H1 (cell line): ENCODE data around the gene ATPAF1. TPM values are rescaled to one million over a fixed set of nuclear protein-coding genes. Genes with fewer than 3 reads are reported as not detected.

Experiments used
- CTCF ChIA-PET: fragments of 300-600 bp; sonication (Branson Sonifier 250); formaldehyde crosslinking; loops from one replicate; lab custom pipeline; 2021; ENCODE audit not compliant: partially characterized antibody; lab: Charles Lee
- POLR2A ChIA-PET: fragments of 300-600 bp; sonication (Branson Sonifier 250); formaldehyde crosslinking; loops from one replicate; lab custom pipeline; 2021; ENCODE audit warnings: inconsistent platforms; ENCODE audit not compliant: partially characterized antibody; lab: Charles Lee
- DNase-seq, 2 experiments: peaks; one replicate each; pipeline versions ENCODE4 v3.0.0 to v3.0.0-alpha.2; 2010 to 2022; ENCODE audit warnings: low spot score in 2 of 2, low read depth in 1 of 2, mixed read lengths in 1 of 2
- FAIRE-seq: peaks from 2 replicates; lab custom pipeline; 2011; peaks lifted over from hg19 to GRCh38; lab: Jason Lieb, UNC
- H2AFZ ChIP-seq: 2 replicates; pipeline ENCODE4 v1.8.1; 2012; ENCODE audit warnings: low read length, inconsistent platforms
- H2AK5ac ChIP-seq: 2 replicates; pipeline ENCODE4 v1.6.1; 2013; ENCODE audit warnings: low read depth, low read length
- H2BK120ac ChIP-seq: replicated peaks from 2 replicates; pipeline ENCODE3; 2013; ENCODE audit warnings: low read depth, low read length, inconsistent platforms
- H2BK12ac ChIP-seq: 2 replicates; pipeline ENCODE4 v1.6.1; 2013; ENCODE audit warnings: low read depth, low read length
- H2BK15ac ChIP-seq: 2 replicates; pipeline ENCODE4 v1.6.1; 2013; ENCODE audit warnings: low read length
- H2BK20ac ChIP-seq: 2 replicates; pipeline ENCODE4 v1.6.1; 2013; ENCODE audit warnings: low read length
- H2BK5ac ChIP-seq: 2 replicates; pipeline ENCODE4 v1.6.1; 2013; ENCODE audit warnings: low read depth, low read length
- H3K14ac ChIP-seq: 2 replicates; pipeline ENCODE4 v1.6.1; 2013; ENCODE audit warnings: inconsistent platforms; ENCODE audit not compliant: insufficient read length
- H3K18ac ChIP-seq: 2 replicates; pipeline ENCODE4 v1.6.1; 2013; ENCODE audit warnings: low read length; ENCODE audit errors: extremely low read depth
- H3K23ac ChIP-seq: 2 replicates; pipeline ENCODE4 v1.6.1; 2013; ENCODE audit warnings: inconsistent platforms; ENCODE audit not compliant: insufficient read length
- H3K23me2 ChIP-seq: 2 replicates; pipeline ENCODE4 v1.6.1; 2013; ENCODE audit warnings: low read depth, low read length
- H3K27ac ChIP-seq: 2 replicates; pipeline ENCODE4 v1.6.1; 2011; ENCODE audit warnings: low read depth, low read length, inconsistent platforms
- H3K27me3 ChIP-seq, 4 experiments: replicated peaks in 1 of 4; 1 replicate in 1 of 4; 2 replicates in 3 of 4; pipeline versions ENCODE4 v1.6.1 to v1.8.1; 2011 to 2013; ENCODE audit warnings: low read length in 3 of 4, mild to moderate bottlenecking in 3 of 4, inconsistent platforms in 2 of 4, mixed read lengths in 2 of 4, moderate library complexity in 1 of 4; ENCODE audit not compliant: control insufficient read depth in 3 of 4, insufficient read depth in 3 of 4; ENCODE audit errors: extremely low read depth in 1 of 4
- H3K36me3 ChIP-seq, 4 experiments: 2 replicates each; pipeline versions ENCODE4 v1.6.1 to v1.8.1; 2011 to 2013; ENCODE audit warnings: mild to moderate bottlenecking in 4 of 4, low read length in 3 of 4, moderate library complexity in 2 of 4, control low read depth in 1 of 4, inconsistent platforms in 1 of 4; ENCODE audit not compliant: insufficient read depth in 4 of 4, control insufficient read depth in 2 of 4
- H3K4ac ChIP-seq: replicated peaks from 2 replicates; pipeline ENCODE3; 2013; ENCODE audit warnings: low read length, low read depth, mixed read lengths, inconsistent platforms; ENCODE audit not compliant: insufficient read length
- H3K4me1 ChIP-seq, 4 experiments: replicated peaks in 1 of 4; 1 replicate in 1 of 4; 2 replicates in 3 of 4; pipeline versions ENCODE4 v1.6.1 to v1.8.1; 2011 to 2013; ENCODE audit warnings: low read length in 3 of 4, inconsistent platforms in 2 of 4, mixed read lengths in 1 of 4; ENCODE audit not compliant: insufficient read depth in 4 of 4, control insufficient read depth in 3 of 4
- H3K4me2 ChIP-seq, 2 experiments: 2 replicates each; pipeline versions ENCODE4 v1.6.1 to v1.8.1; 2011 to 2013; ENCODE audit warnings: low read depth in 2 of 2, low read length in 2 of 2, control low read depth in 1 of 2, inconsistent platforms in 1 of 2, mild to moderate bottlenecking in 1 of 2; ENCODE audit not compliant: insufficient read depth in 1 of 2
- H3K4me3 ChIP-seq, 4 experiments: fragments of 200-600, 300-600 bp in 1 of 4; sonication (generic), shearing (Covaris generic), sonication (Bioruptor Twin) in 1 of 4; 2 replicates each; pipeline versions ENCODE4 v1.5.1 to v1.8.1; 2011 to 2016; ENCODE audit warnings: low read length in 4 of 4, low read depth in 3 of 4, control low read depth in 2 of 4, inconsistent platforms in 2 of 4, mild to moderate bottlenecking in 2 of 4, mixed read lengths in 1 of 4, moderate library complexity in 1 of 4; ENCODE audit not compliant: insufficient read depth in 2 of 4; ENCODE audit errors: extremely low read depth in 1 of 4
- H3K56ac ChIP-seq: replicated peaks from 2 replicates; pipeline ENCODE3; 2013; ENCODE audit warnings: low read depth, mild to moderate bottlenecking, mixed read lengths, low read length, inconsistent platforms; ENCODE audit not compliant: insufficient read length
- H3K79me1 ChIP-seq: 2 replicates; pipeline ENCODE4 v1.6.1; 2013; ENCODE audit warnings: low read depth, low read length, control low read depth
- H3K79me2 ChIP-seq, 2 experiments: 2 replicates each; pipeline versions ENCODE4 v1.6.1 to v1.8.1; 2012 to 2013; ENCODE audit warnings: low read length in 2 of 2, mild to moderate bottlenecking in 2 of 2, inconsistent platforms in 1 of 2; ENCODE audit not compliant: insufficient read depth in 2 of 2, control insufficient read depth in 1 of 2
- H3K9ac ChIP-seq, 4 experiments: replicated peaks in 1 of 4; 1 replicate in 1 of 4; 2 replicates in 3 of 4; pipeline versions ENCODE4 v1.6.1 to v1.8.1; 2011 to 2013; ENCODE audit warnings: low read depth in 3 of 4, low read length in 3 of 4, control low read depth in 2 of 4, mild to moderate bottlenecking in 2 of 4, moderate library complexity in 2 of 4, inconsistent platforms in 1 of 4; ENCODE audit errors: extremely low read depth in 1 of 4
- H3K9me3 ChIP-seq, 2 experiments: 2 replicates each; pipeline versions ENCODE4 v1.6.1 to v1.8.1; 2012 to 2013; ENCODE audit warnings: mild to moderate bottlenecking in 2 of 2, moderate library complexity in 2 of 2, control low read depth in 1 of 2, inconsistent platforms in 1 of 2, low read depth in 1 of 2, low read length in 1 of 2, mixed read lengths in 1 of 2; ENCODE audit not compliant: insufficient read depth in 2 of 2
- H4K20me1 ChIP-seq, 2 experiments: replicated peaks in 1 of 2; 2 replicates each; pipeline versions ENCODE3 to v1.8.1; 2011 to 2013; ENCODE audit warnings: inconsistent platforms in 2 of 2, low read length in 2 of 2, mild to moderate bottlenecking in 1 of 2; ENCODE audit not compliant: insufficient read depth in 2 of 2, control insufficient read depth in 1 of 2
- H4K5ac ChIP-seq: 2 replicates; pipeline ENCODE4 v1.6.1; 2013; ENCODE audit warnings: low read length, low read depth, mixed read lengths, inconsistent platforms; ENCODE audit not compliant: insufficient read length
- H4K8ac ChIP-seq: 2 replicates; pipeline ENCODE4 v1.8.0; 2013; ENCODE audit warnings: mild to moderate bottlenecking, moderate library complexity, low read length, inconsistent platforms; ENCODE audit not compliant: insufficient read depth; ENCODE audit errors: extremely low read depth
- H4K91ac ChIP-seq: replicated peaks from 2 replicates; pipeline ENCODE3; 2013; ENCODE audit warnings: low read length, mixed read lengths, inconsistent platforms; ENCODE audit not compliant: insufficient read length
- ATF2 ChIP-seq: IDR thresholded peaks from 2 replicates; pipeline ENCODE4 v1.6.1; 2012; ENCODE audit warnings: low read length, inconsistent platforms
- GTF2F1 ChIP-seq: IDR thresholded peaks from 2 replicates; pipeline ENCODE4 v1.6.1; 2012; ENCODE audit warnings: low read depth, low read length, improper control_type of control experiment, borderline replicate concordance
- KDM4A ChIP-seq: IDR thresholded peaks from one replicate; pipeline ENCODE4 v1.7.1; 2012; ENCODE audit warnings: low read depth, mild to moderate bottlenecking, moderate library complexity, low read length, inconsistent platforms; ENCODE audit not compliant: severe bottlenecking
- MAFK ChIP-seq: IDR thresholded peaks from 2 replicates; pipeline ENCODE4 v1.6.1; 2012; ENCODE audit warnings: low read depth, mild to moderate bottlenecking, improper control_type of control experiment, low read length
- NANOG ChIP-seq: IDR thresholded peaks from 2 replicates; pipeline ENCODE4 v1.6.1; 2011; ENCODE audit warnings: low read length, low read depth, mild to moderate bottlenecking, inconsistent platforms; ENCODE audit not compliant: insufficient read depth, poor library complexity, severe bottlenecking
- POU5F1 ChIP-seq: IDR thresholded peaks from 2 replicates; pipeline ENCODE4 v1.6.1; 2011; ENCODE audit warnings: low read depth, mild to moderate bottlenecking, low read length, moderate library complexity
- RBBP5 ChIP-seq: IDR thresholded peaks from 2 replicates; pipeline ENCODE4 v1.7.1; 2012; ENCODE audit warnings: low read depth, mild to moderate bottlenecking, inconsistent platforms, low read length, moderate library complexity, borderline replicate concordance
- SIRT6 ChIP-seq: IDR thresholded peaks from one replicate; pipeline ENCODE4 v1.7.1; 2012; ENCODE audit warnings: low read length, inconsistent platforms
- TAF1 ChIP-seq: IDR thresholded peaks from 2 replicates; pipeline ENCODE4 v1.6.1; 2011; ENCODE audit warnings: mild to moderate bottlenecking, low read depth, low read length
- TCF12 ChIP-seq: IDR thresholded peaks from 2 replicates; pipeline ENCODE4 v1.6.1; 2011; ENCODE audit warnings: low read depth, mild to moderate bottlenecking, low read length
- YY1 ChIP-seq: IDR thresholded peaks from 2 replicates; pipeline ENCODE4 v1.6.1; 2011; ENCODE audit warnings: low read depth, mild to moderate bottlenecking, low read length
- ZNF274 ChIP-seq: IDR thresholded peaks from 2 replicates; pipeline ENCODE4 v1.7.0; 2012; ENCODE audit warnings: low read length, borderline replicate concordance; ENCODE audit errors: extremely low read depth
- WGBS, 2 experiments: shearing (Covaris generic) in 1 of 2; methylation state at CpG; one replicate each; pipeline versions ENCODE4 v1.1.6 to v1.1.7; 2013 to 2015; ENCODE audit warnings: low lambda C conversion rate in 2 of 2, mixed read lengths in 2 of 2, inconsistent platforms in 1 of 2, low coverage in 1 of 2, missing lambda C conversion rate in 1 of 2; ENCODE audit not compliant: insufficient replicate concordance in 2 of 2, insufficient coverage in 1 of 2, insufficient read length in 1 of 2; ENCODE audit errors: extremely low coverage in 1 of 2, missing lambda C conversion rate in 1 of 2; 5-methylcytosine and 5-hydroxymethylcytosine counted together
- polyA plus RNA-seq, 7 experiments: library from polyadenylated mRNA; depleted of rRNA in 3 of 7; stranded (reverse) in 5 of 7; unstranded in 2 of 7; fragments of >200 nt in 5 of 7; fragments of 200-250 nt in 2 of 7; gene quantifications; 1 replicate in 5 of 7; 2 replicates in 1 of 7; 4 replicates in 1 of 7; pipeline versions ENCODE4 v1.2.1 to v1.2.3, GENCODE V29; 2011 to 2013; ENCODE audit warnings: missing spikeins in 2 of 7, mixed read lengths in 2 of 7
- total RNA-seq: library from RNA; stranded (reverse); fragmentation: NEBNext Ultra II Directional; extraction: Animal tissue kit (Norgen Biotek cat#: 25700); gene quantifications from 2 replicates; pipeline ENCODE4 v1.2.1, GENCODE V29; 2021

The ATPAF1 gene
- total and polyA plus RNA-seq, 2 of the 8 experiments (the other 6 are each of a cell fraction or from before 2014, with no cell fraction given), result 46.7 to 55.9 TPM

DNA sequence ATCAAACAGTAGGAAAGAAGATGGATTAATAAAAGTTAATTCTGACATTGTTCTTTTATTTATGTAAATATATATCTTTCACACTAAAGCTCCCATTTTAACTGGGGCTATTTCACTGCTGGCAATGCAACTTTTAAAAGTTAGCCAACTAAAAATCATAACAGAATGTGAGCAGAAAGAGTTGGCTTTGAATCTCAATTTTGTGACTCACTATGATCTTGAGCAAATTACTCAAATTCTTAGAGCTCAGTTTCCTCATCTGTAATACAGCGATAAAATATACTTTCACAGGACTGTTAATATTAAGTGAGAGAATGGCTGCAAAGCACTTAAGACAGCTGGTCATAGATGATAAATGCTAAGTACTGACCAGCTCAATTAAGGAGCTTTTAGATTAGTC is 40.0 kb upstream of the ATPAF1 start:
- Histone ChIP-seq H2AFZ (no peak overlapping the region), H2BK20ac (no peak overlapping the region), H3K18ac (no peak overlapping the region), H3K56ac (no peak overlapping the region), H3K4me3 (no peak overlapping the region), H3K4me1 (no peaks in the 10 kb centered on the region), H4K91ac (no peak overlapping the region), H3K14ac (no peak overlapping the region), H3K23ac (no peak overlapping the region), H2AK5ac (no peak overlapping the region), H3K23me2 (no peaks in the 10 kb centered on the region), H3K9ac (no peak overlapping the region), H2BK12ac (no peak overlapping the region), H2BK120ac (no peak overlapping the region), H3K27me3 (no peaks in the 10 kb centered on the region), H3K4me2 (no peak overlapping the region), H3K36me3 (peaks cover 5 to 42% (median 31%) of the 10 kb centered on the region in 4 experiments), H3K79me1 (no peaks in the 10 kb centered on the region; the same call in 1 of the 2 replicates), H3K27ac (no peak overlapping the region), H4K5ac (no peak overlapping the region), H4K8ac (no peak overlapping the region), H2BK15ac (no peak overlapping the region), H4K20me1 (peaks cover 0 to 1% of the 10 kb centered on the region in 2 experiments), H3K4ac (no peak overlapping the region), H3K9me3 (no peaks in the 10 kb centered on the region), H2BK5ac (no peak overlapping the region), H3K79me2 (no peaks in the 10 kb centered on the region)
- FAIRE-seq (no peak), DNase-seq (no peak)
- WGBS, 2 experiments, result 93% methylated on average over 1 of the region's 1 CpG; no CpG with 5 or more reads in 1 of the 2 experiments
- CTCF ChIA-PET, result interaction anchor here (0.7 to 1.1 kb wide), 2 partner anchors 18 to 680 kb away, joined by 3 read pairs; no protein-coding TSS in a partner anchor
- POLR2A ChIA-PET, result interaction anchor here (0.7 to 2.0 kb wide), 2 partner anchors 10 to 94 kb away, joined by 3 to 11 read pairs; partner anchors contain the start of gene EFCAB14
- TF ChIP-seq POU5F1 (no peak), TAF1 (no peak), NANOG (no peak), SIRT6 (no peak), ZNF274 (no peak), RBBP5 (no peak), MAFK (no peak), YY1 (no peak), TCF12 (no peak), KDM4A (no peak), GTF2F1 (no peak), ATF2 (no peak)
